Measurements from ENCODE around the gene PPP6R2.

Gene PPP6R2

GRCh38 chr22:50454556-50455075, 111.5 kb downstream of the PPP6R2 start:
- no peak for DNase-seq

DNA sequence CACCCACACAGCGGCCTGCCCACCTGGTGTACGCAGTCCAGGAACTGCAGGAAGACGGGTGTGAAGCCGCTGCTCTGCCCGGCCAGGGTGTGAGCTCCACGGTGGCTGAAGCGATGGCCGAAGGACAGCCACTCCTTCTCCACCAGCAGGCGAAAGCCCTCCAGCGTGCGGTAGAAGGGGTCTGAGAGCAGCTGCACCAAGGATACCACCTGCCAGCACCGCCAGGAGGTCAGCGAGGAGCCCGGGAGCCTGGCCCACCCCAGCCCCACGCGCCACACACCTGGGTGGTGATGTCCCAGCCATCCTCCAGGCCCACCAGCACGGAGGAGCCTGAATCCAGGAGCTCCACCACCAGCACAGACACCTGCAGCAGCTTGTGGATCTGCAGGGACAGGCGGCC, 112.1 kb downstream of the PPP6R2 start:
- no peak for DNase-seq

- DNase-seq, result no peak
Observed at GRCh38 chr22:50456026-50456425, 112.9 kb downstream of the PPP6R2 start.

- no peak for DNase-seq
Observed at GRCh38 chr22:50456466-50457234, 113.5 kb downstream of the PPP6R2 start.

DNA sequence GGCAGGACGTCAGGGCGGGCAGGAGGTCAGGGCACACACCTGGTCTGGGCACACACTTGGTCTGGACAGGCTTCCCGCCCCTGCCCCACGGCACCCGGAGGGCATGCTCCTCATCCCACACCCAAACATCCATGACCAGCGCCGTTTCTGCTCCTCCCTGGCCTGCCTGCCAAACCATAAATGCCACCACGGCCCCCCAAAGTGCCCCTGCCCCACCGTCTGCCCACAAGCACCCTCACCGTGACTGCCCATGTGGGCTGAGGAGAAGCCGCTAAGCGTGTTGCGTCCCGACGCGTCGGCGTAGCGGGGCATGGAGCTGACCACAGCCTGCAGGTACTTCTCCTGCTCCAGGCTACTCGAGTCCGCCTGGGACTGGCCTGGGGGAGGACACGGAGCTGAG, 115.9 kb downstream of the PPP6R2 start:
- DNase-seq, result no peak

- DNase-seq, result no peak
Observed at GRCh38 chr22:50459496-50460140, 116.5 kb downstream of the PPP6R2 start.

DNA sequence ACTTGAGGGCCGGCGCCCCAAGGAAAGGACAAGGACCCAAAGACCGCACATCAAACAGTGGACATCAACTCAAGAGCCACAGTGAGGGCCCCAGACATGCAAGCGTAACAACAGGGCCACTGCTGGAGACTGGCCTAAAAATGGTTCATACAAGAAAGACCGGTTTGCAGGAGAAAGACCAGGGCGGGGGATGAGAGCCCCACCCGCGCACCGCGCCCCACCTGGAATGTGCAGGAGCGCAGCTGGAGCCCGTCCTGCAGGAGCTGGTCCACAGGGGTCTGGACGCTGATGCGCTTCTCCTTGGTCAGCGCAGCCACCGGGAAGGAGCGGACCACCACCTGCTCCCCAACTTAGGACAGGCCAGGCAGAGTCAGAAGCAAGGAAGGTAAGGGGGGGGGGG, 117.8 kb downstream of the PPP6R2 start:
- DNase-seq, result no peak

GRCh38 chr22:50461536-50461935, 118.4 kb downstream of the PPP6R2 start:
- no peak for DNase-seq

- no peak for DNase-seq
Observed at GRCh38 chr22:50461979-50462540, 118.9 kb downstream of the PPP6R2 start.

DNA sequence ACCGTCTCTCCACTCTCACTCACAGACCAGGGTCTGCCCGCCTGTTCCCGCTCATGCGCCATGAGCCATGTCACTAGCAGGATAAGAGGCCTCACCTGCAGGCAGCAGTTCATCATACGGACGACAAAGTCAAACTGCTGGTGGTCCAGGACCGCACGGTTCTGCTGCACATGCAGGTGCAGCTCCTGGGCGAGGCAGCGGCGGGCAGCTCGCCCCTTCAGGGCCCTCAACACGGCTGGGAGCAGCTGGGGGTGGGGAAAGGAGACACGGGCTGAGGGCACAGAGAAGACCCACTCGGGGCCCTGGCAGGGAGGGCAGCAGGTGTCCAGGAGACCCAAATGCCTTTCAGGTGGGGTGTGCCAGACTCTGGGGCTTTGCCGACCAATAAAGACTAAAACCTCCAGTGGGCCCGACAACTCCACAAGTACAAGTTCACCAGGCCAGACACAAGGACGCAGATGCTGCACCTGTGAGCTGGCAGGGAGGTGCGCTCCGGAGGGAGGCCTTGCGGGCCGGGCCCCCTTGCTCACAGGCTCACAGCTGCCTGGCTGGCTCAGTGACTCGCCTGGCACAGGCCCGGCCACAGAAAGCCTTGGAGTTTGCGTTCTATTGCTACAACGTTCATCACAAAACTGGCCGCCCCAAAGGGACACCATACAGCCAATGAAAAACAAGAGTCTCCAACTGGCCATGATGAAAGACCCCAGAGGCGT, 120.2 kb downstream of the PPP6R2 start:
- DNase-seq, result no peak

DNA sequence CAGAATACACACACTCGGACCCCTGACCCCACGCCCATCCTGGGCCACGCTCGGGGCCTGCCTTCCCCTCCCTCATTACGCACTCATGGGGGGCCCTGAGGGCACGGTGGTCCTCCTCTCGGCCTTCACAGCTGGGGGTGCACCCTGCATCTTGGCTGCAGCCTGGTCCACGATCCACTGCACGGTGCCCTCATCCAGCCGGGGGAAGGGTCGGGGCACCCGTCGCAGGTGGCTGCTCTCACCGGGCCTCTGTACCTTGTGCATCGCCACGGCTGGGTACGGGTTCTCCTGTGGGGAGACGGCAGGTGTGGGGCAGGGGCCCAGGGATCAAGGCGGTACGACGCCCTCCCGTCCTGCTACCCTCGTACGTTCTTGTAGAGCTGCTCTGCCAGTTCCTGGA, 121.3 kb downstream of the PPP6R2 start:
- DNase-seq, result no peak

DNA sequence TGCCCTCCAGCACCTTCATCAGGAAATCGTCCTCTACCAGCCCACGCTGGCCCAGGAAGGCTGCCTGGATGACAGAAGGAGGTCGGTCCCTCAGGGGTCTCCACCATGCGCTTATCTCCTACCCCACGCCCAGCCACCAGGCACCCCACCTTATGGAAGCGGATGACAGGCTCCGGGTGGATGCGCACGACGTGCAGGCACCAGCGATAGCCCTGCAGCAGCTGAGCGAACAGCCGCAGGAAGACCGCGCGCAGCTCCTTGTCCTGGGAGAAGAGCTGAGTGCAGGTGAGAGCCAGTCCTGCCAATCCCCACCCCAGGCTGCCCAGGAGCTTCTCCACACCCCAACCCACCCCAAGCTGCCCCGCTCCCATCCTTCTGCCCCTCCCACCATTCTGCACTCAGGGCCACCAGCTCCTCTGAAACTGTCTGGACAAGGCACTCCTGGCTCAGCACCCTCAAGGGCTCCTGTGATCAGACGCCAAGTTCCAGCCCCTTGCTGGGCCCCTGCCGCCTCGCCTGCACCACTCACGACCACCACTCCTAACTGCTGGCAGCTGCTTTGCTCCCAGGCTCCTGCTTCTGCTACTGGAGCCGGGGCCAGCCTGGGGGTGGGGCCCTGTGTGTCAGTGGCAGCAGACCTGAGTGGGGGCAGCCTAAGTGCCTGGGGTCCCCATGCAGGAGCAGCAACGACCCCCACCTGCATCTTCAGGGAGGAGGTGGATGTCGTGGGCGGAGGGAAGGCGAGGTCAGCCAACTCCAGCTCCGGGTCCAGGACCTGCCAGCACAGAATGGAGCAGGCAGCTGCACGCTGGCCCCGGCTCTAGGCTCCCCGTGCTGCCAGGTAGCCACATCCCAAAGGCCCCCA, 122.2 kb downstream of the PPP6R2 start:
- DNase-seq, result no peak

DNA sequence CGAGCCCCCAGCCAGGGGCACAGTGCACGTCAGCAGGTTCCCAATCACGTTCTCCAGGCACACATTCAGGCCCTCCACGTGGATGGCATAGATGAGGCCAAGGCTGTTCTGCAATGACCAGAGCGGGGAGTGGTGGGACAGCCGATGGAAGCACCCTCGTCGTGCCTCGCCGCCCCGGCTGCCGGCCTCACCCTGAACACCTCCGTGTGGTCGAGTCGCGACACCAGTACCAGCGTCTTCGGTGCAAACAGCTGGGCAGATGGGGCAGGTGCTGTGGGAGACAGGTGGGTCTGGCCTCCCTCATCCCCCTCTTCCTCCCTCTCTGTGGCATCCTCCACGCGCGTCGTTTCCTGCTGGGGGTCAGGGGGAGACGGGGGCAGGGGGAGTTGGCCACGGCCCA, 124.2 kb downstream of the PPP6R2 start:
- DNase-seq, result no peak

GRCh38 chr22:50467773-50468440, 124.8 kb downstream of the PPP6R2 start:
- no peak for DNase-seq

DNA sequence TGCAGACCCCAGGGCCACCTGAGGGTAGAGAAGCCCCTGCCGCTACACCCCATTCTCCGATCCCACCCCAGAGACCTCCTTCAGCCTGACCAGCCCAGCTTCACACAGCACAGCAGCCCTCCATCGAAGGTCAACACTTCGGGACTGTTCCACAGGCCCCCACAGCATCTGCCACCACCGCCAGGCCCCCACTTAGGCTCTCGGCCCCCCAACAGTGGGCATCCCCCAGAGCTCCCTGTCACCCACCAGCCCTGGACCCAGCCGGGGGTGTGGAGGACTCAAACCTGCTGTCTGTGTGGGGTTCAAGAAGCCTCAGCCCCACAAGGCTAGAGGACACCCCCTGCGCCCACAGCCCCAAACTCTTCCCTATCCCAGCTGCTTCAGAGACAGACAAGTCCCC, 125.5 kb downstream of the PPP6R2 start:
- DNase-seq, result no peak

- DNase-seq, result peak; percentile 93 to 95
Observed at GRCh38 chr22:50469377-50470305, 126.5 kb downstream of the PPP6R2 start.

DNA sequence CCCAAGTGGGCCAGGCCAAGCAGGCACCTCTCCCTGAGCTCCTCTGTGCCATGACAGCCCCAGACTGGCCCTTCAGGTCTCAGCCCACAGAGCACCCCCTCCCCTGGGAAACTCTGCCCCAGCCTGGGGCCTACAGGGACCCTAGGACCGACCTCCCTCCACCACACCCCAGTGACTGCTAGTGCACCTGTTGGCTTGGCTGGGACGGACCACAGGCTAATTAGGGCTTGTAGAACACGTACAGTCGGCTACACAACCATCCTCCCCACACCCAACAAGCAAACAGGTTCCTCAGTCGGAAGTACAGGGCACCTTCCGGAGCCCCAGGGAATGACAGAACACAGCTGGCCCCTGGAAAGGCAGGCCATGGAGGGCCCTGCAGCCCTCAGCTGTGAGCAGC, 127.4 kb downstream of the PPP6R2 start:
- DNase-seq, result peak; percentile 49 to 51

- DNase-seq, result no peak
Observed at GRCh38 chr22:50471197-50471847, 128.2 kb downstream of the PPP6R2 start.

DNA sequence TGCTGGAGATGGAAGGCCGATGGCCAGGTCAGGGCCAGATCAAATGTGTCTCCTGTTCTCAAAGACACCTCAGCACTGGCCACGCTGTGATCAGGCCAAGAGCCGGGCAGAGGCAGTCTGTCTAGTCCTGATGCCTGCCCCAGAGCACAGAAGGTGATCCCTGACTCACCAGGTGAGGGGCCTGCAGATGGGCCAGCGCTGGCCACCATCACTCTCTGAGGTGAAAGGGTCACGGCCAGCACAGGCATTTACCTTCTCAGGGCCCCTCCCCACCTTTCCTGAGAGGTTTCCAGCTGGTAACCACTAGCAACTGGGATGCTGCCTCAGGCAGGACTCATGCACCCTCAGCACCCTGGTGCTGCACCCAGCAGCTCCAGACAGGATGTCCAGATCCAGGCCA, 128.8 kb downstream of the PPP6R2 start:
- no peak for DNase-seq

DNA sequence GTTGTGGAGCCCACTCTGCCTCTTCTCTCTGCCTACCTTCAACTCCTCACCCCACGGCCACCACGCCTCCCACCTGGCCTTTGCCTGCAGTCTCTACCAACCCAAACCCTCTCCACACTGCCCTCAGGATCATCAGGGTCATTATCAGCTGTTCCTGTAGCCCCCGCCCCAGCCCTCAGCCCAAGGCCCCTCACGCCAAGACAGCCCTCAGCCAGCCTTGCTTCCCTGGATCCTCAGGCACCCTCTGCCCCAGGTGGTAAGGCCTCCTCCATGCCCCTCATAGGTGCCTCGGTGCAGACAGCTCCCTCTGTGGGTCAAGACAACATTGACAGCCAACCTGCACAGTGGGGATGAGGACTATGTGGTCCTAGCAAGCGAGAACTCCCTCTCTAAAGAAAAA, 130.0 kb downstream of the PPP6R2 start:
- peak; percentile 69 to 70 for DNase-seq

Measured in activated T-cell treated with anti-CD3 and anti-CD28 coated beads, Interleukin-2, amount 50 U/mL, for 48 hours (primary cell).